ENCODE data around the gene PLAAT2.
"Not testable (repeated sequence)": the region's sequence is repeated elsewhere in the genome, so short reads cannot be mapped to it uniquely, and the experiment has no call there.

- not testable (repeated sequence) for TF ChIP-seq CTCF, POLR2A (IDR thresholded peaks at IDR 0.05)
These were observed 13.0 kb downstream of the PLAAT2 start for GRCh38 chr11:63550156-63550700.
